Measurements from ENCODE around the gene NFYA. TPM values are rescaled to one million over a fixed set of nuclear protein-coding genes. Genes with fewer than 3 reads are reported as not detected.

The NFYA gene
- total and polyA plus RNA-seq, 7 experiments from 2014 or later: 18.6 to 63.3 (median 35.9) TPM

DNA sequence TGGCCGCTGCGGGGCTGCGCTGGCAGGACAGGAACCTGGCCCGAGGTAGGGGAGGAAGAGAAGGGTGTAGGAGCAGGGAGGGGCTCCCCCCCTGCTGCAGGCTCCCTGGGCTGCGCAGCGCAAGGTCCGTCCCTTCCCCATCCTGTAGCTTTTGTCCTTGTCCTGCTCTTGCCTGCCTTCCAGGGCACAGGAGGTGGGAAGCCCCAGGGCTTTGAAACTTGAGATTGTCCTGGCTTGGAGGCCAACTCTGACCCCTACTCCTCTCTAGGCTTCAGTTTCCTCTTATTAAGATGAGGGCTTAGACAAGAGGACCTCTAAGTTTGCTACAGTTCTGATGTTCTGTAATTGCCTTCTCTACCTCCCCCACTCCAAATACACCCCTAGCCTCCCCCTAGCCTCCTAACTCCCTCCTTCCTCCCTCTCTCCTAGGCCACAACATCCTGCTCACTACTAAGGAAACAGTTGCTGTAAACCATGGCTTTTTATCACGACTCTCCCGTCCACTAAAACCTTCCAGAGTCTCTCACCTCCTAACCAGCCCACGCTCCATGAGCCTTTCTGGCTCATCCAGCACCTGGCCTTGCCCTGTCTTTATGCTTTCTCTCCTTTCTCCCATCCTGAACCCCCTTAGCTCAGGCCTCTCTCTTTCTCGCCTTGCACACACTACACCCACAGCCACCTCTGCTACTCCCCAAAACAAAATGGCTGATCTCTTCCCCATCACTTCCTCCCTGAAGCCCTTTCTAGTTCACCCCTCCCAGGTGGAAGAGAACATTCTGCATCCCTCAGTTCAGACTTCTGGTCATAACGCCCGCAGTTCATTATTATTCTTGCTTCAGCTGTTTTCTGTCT lies 44.0 kb upstream of the NFYA start:
- Histone ChIP-seq H3K27me3 (ENCODE audit: control insufficient read depth in 2 of 2, insufficient read depth in 2 of 2, low read length in 2 of 2) (no peaks in the 10 kb centered on the region), H3K4me3 (ENCODE audit: low read length) (peak overlapping the region; percentile 70), H3K27ac (ENCODE audit: low read depth, low read length) (peak overlapping the region; percentile 53), H3K4me1 (ENCODE audit: control insufficient read depth in 2 of 2, insufficient read depth in 2 of 2, low read length in 2 of 2) (peaks cover 6 to 16% of the 10 kb centered on the region in 2 donors), H3K36me3 (ENCODE audit: control insufficient read depth in 2 of 3, insufficient read depth in 3 of 3, low read length in 3 of 3) (no peaks in the 10 kb centered on the region), H3K9me3 (ENCODE audit: control insufficient read depth in 2 of 3, low read length in 3 of 3) (no peaks in the 10 kb centered on the region)
- DNase-seq (peak in 4 of 9 donors; percentile 5 to 21 (median 9)), ATAC-seq (peak; percentile 41)
- intact Hi-C loops (cut with micrococcal nuclease): loop anchor here (1.0 to 10.0 kb wide), 6 partner anchors 11 to 1684 kb away; partner anchors contain the start of genes NFYA (in 1 of the 2), OARD1 (in 1 of the 2) and UNC5CL (in 1 of the 2)
- Mint-ChIP-seq H3K36me3 (peaks cover 0 to 6% (median 0%) of the 10 kb centered on the region in 5 donors), H3K27me3 (no peaks in the 10 kb centered on the region), H3K9me3 (no peaks in the 10 kb centered on the region), H3K27ac (peak overlapping the region; percentile 71 to 94 (median 79)), H3K4me1 (peaks cover 17 to 25% (median 22%) of the 10 kb centered on the region in 7 donors), H3K4me3 (peak overlapping the region; percentile 86 to 91 (median 88))
- CTCF ChIA-PET: interaction anchor here (0.6 to 3.7 kb wide), 13 partner anchors 9 to 42 kb away, joined by 3 to 29 read pairs (median 4); partner anchors contain the start of gene UNC5CL
- POLR2A ChIA-PET: interaction anchor here (0.6 to 2.2 kb wide), 3 partner anchors 36 to 44 kb away, joined by 3 to 6 read pairs (median 3); partner anchors contain the start of genes NFYA and OARD1

DNA sequence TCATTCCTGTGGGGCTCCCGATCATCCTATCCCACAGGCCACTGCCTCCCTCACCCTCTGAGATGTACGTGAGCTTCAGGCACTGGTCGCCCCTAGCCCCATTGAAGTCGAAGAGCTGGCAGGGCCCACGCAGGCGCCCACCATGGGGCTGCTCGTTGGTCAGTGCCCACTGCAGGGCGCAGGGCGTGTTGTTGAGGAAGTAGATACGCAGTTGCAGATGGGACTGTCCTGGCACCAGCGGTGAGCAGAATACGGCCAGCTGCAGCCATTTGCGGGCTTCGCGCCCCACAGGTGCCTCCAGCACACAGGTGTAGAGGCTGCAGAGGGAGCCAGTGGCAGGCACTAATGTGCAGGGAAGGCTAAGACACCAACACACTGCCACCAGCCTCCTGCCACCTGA lies 39.9 kb upstream of the NFYA start:
- Mint-ChIP-seq H3K27ac (peak overlapping the region in 2 of 9 donors; percentile 14 to 83), H3K4me3 (no peak overlapping the region), H3K4me1 (peaks cover 8 to 15% (median 12%) of the 10 kb centered on the region in 7 donors), H3K9me3 (no peaks in the 10 kb centered on the region), H3K27me3 (no peaks in the 10 kb centered on the region), H3K36me3 (peaks cover 0 to 6% (median 0%) of the 10 kb centered on the region in 5 donors)
- Histone ChIP-seq H3K9me3 (ENCODE audit: control insufficient read depth in 2 of 3, low read length in 3 of 3) (no peaks in the 10 kb centered on the region), H3K27me3 (ENCODE audit: control insufficient read depth in 2 of 2, insufficient read depth in 2 of 2, low read length in 2 of 2) (no peaks in the 10 kb centered on the region), H3K4me1 (ENCODE audit: control insufficient read depth in 2 of 2, insufficient read depth in 2 of 2, low read length in 2 of 2) (peaks cover 2 to 12% of the 10 kb centered on the region in 2 donors), H3K27ac (ENCODE audit: low read depth, low read length) (no peak overlapping the region), H3K36me3 (ENCODE audit: control insufficient read depth in 2 of 3, insufficient read depth in 3 of 3, low read length in 3 of 3) (no peaks in the 10 kb centered on the region), H3K4me3 (ENCODE audit: low read length) (no peak overlapping the region)
- intact Hi-C loops (cut with micrococcal nuclease): loop anchor here in 1 of 2 donors (10.0 kb wide), 1 partner anchor 1668 kb away; no protein-coding TSS in a partner anchor
- ATAC-seq (no peak), DNase-seq (no peak)
- ChIA-PET CTCF (no interaction called here), POLR2A (no interaction called here)

DNA sequence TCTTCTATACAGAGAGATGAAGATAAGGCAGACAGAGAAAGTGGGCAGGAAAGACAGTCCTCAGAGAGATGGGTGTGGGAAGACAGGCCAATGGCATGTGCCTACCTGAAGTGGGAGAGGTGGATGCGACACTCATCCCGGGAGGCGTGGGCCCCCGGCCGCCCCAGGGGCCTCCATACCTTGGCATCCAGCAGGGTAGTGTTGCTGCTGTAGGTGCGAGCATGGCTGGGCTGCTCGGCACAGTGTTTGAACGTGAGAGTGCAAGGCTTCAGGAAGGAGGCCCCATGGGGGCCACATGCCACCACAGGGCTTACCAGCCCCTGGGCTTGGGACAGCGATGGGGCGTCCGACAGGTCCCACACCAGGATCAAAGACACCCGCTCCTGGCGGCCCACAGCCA lies 39.0 kb upstream of the NFYA start:
- no peak for DNase-seq
- intact Hi-C loops (cut with micrococcal nuclease): loop anchor here in 1 of 2 donors (10.0 kb wide), 1 partner anchor 1669 kb away; no protein-coding TSS in a partner anchor
- Histone ChIP-seq H3K9me3 (ENCODE audit: control insufficient read depth in 2 of 3, low read length in 3 of 3) (no peaks in the 10 kb centered on the region), H3K4me1 (ENCODE audit: control insufficient read depth in 2 of 2, insufficient read depth in 2 of 2, low read length in 2 of 2) (peaks cover 0 to 6% of the 10 kb centered on the region in 2 donors), H3K27me3 (ENCODE audit: control insufficient read depth in 2 of 2, insufficient read depth in 2 of 2, low read length in 2 of 2) (no peaks in the 10 kb centered on the region), H3K36me3 (ENCODE audit: control insufficient read depth in 2 of 3, insufficient read depth in 3 of 3, low read length in 3 of 3) (no peaks in the 10 kb centered on the region), H3K4me3 (ENCODE audit: low read length) (no peak overlapping the region), H3K27ac (ENCODE audit: low read depth, low read length) (no peak overlapping the region)
- POLR2A ChIA-PET: no interaction called here
- no peaks in the 10 kb centered on the region for H3K27me3 Mint-ChIP-seq
- CTCF ChIA-PET: interaction anchor here (1.0 kb wide), 1 partner anchor 37 kb away, joined by 3 read pairs; no protein-coding TSS in a partner anchor
- H3K4me3 Mint-ChIP-seq: no peak overlapping the region
- peaks cover 6 to 11% (median 7%) of the 10 kb centered on the region in 7 donors for H3K4me1 Mint-ChIP-seq
- peak overlapping the region in 1 of 9 donors; percentile 6 for H3K27ac Mint-ChIP-seq
- no peak for ATAC-seq
- H3K9me3 Mint-ChIP-seq: no peaks in the 10 kb centered on the region
- H3K36me3 Mint-ChIP-seq: peaks cover 0 to 6% (median 0%) of the 10 kb centered on the region in 5 donors

GRCh38 chr6:41036186-41036585 lies 36.6 kb upstream of the NFYA start:
- H3K27ac Mint-ChIP-seq: peak overlapping the region in 2 of 9 donors; percentile 54 to 69
- DNase-seq: no peak

DNA sequence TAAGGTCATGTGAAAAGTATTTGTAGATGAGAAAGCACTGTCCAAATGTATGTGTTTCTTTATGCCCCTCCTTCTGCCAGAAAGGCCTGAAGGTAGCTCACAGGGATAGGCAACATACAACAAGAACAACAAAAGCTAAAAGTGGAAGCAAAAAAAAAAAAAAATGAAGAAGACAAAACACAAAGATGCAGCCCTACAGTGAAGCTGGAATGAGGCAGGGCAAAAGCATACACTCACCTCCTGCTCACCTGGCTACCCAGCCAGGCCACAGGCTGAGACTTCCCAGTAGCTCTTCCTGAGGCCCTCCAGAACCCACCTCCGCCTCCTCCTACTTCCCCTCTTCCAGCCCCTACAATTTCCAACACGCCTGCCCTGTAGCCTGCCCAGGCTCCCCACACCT lies 36.2 kb upstream of the NFYA start:
- H3K27me3 Mint-ChIP-seq: no peaks in the 10 kb centered on the region
- Histone ChIP-seq H3K4me1 (ENCODE audit: control insufficient read depth in 2 of 2, insufficient read depth in 2 of 2, low read length in 2 of 2) (no peaks in the 10 kb centered on the region), H3K27ac (ENCODE audit: low read depth, low read length) (no peak overlapping the region), H3K4me3 (ENCODE audit: low read length) (no peak overlapping the region), H3K9me3 (ENCODE audit: control insufficient read depth in 2 of 3, low read length in 3 of 3) (no peaks in the 10 kb centered on the region), H3K36me3 (ENCODE audit: control insufficient read depth in 2 of 3, insufficient read depth in 3 of 3, low read length in 3 of 3) (no peaks in the 10 kb centered on the region), H3K27me3 (ENCODE audit: control insufficient read depth in 2 of 2, insufficient read depth in 2 of 2, low read length in 2 of 2) (no peaks in the 10 kb centered on the region)
- peaks cover 0 to 6% (median 0%) of the 10 kb centered on the region in 5 donors for H3K36me3 Mint-ChIP-seq
- DNase-seq: no peak
- peak overlapping the region in 6 of 9 donors; percentile 32 to 69 (median 46) for H3K27ac Mint-ChIP-seq
- ATAC-seq: no peak
- H3K9me3 Mint-ChIP-seq: no peaks in the 10 kb centered on the region
- intact Hi-C loops (cut with micrococcal nuclease): loop anchor here in 1 of 2 donors (10.0 kb wide), 1 partner anchor 1672 kb away; no protein-coding TSS in a partner anchor
- CTCF ChIA-PET: interaction anchor here (0.7 to 1.1 kb wide), 3 partner anchors 16 to 34 kb away, joined by 3 to 4 read pairs (median 3); no protein-coding TSS in a partner anchor
- no peak overlapping the region for H3K4me3 Mint-ChIP-seq
- POLR2A ChIA-PET: no interaction called here
- H3K4me1 Mint-ChIP-seq: peaks cover 0 to 18% (median 0%) of the 10 kb centered on the region in 7 donors

More at GRCh38 chr6:41036186-41036585, 36.6 kb upstream of the NFYA start:
- no peaks in the 10 kb centered on the region for H3K9me3 Mint-ChIP-seq
- Histone ChIP-seq H3K4me3 (ENCODE audit: low read length) (no peak overlapping the region), H3K4me1 (ENCODE audit: control insufficient read depth in 2 of 2, insufficient read depth in 2 of 2, low read length in 2 of 2) (no peaks in the 10 kb centered on the region), H3K27me3 (ENCODE audit: control insufficient read depth in 2 of 2, insufficient read depth in 2 of 2, low read length in 2 of 2) (no peaks in the 10 kb centered on the region), H3K36me3 (ENCODE audit: control insufficient read depth in 2 of 3, insufficient read depth in 3 of 3, low read length in 3 of 3) (no peaks in the 10 kb centered on the region), H3K9me3 (ENCODE audit: control insufficient read depth in 2 of 3, low read length in 3 of 3) (no peaks in the 10 kb centered on the region), H3K27ac (ENCODE audit: low read depth, low read length) (no peak overlapping the region)
- peaks cover 0 to 18% (median 0%) of the 10 kb centered on the region in 7 donors for H3K4me1 Mint-ChIP-seq
- no peak for ATAC-seq
- peaks cover 0 to 6% (median 0%) of the 10 kb centered on the region in 5 donors for H3K36me3 Mint-ChIP-seq
- ChIA-PET CTCF (interaction anchor here (0.7 to 1.1 kb wide), 4 partner anchors 10 to 35 kb away, joined by 3 read pairs; no protein-coding TSS in a partner anchor), POLR2A (no interaction called here)
- no peak overlapping the region for H3K4me3 Mint-ChIP-seq
- H3K27me3 Mint-ChIP-seq: no peaks in the 10 kb centered on the region
- intact Hi-C loops (cut with micrococcal nuclease): loop anchor here in 1 of 2 donors (10.0 kb wide), 1 partner anchor 1671 kb away; no protein-coding TSS in a partner anchor

DNA sequence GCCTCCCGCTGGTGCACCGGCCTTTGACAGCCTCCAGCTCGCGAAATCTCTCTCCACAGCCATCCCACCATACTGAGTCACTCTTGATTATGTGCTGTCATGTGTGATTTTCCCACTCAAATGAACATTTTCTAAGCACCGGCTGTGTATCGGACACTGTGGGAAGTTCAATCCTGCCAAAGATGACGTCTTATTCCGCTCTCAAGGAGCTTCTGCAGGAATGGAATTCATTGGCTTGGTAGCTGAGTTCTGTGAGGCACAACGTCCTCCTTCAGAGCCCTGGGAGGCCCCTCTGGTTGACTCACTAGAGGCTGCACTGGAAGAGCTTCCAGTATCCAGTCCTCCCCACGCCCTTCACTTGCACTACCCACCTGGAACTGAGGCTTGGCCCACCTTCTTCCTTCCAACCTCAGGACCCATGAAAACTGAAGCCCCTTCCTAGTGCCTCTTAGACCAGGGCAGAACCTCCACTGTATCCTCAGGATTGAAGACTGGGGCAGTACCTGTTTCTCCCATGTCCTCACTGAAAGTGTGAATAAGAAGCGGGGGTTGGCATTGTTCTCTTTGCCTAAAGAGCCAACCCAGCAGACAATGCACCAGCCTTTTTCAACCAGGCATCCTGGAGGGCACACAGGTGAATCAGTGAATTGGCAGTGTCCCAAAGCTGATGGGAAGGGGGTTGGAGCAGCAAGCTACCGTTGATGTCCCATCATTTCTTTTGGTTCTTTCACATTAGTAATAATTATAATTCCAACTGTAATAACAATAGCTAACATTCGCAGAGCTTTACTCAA lies 35.5 kb upstream of the NFYA start:
- peaks cover 0 to 11% (median 0%) of the 10 kb centered on the region in 5 donors for H3K36me3 Mint-ChIP-seq
- H3K27ac Mint-ChIP-seq: peak overlapping the region in 6 of 9 donors; percentile 32 to 69 (median 42)

More for the DNA sequence above, 35.5 kb upstream of the NFYA start:
- intact Hi-C loops (cut with micrococcal nuclease): loop anchor here in 1 of 2 donors (10.0 kb wide), 1 partner anchor 1673 kb away; no protein-coding TSS in a partner anchor
- ChIA-PET POLR2A (interaction anchor here (0.6 kb wide), 1 partner anchor 34 kb away, joined by 3 read pairs; no protein-coding TSS in a partner anchor), CTCF (interaction anchor here (0.7 to 3.9 kb wide), 2 partner anchors 9 to 32 kb away, joined by 4 to 29 read pairs; no protein-coding TSS in a partner anchor)
- no peaks in the 10 kb centered on the region for H3K9me3 Mint-ChIP-seq
- H3K9me3 ChIP-seq (ENCODE audit: control insufficient read depth in 2 of 3, low read length in 3 of 3): no peaks in the 10 kb centered on the region
- H3K27me3 ChIP-seq (ENCODE audit: control insufficient read depth in 2 of 2, insufficient read depth in 2 of 2, low read length in 2 of 2): no peaks in the 10 kb centered on the region
- H3K36me3 ChIP-seq (ENCODE audit: control insufficient read depth in 2 of 3, insufficient read depth in 3 of 3, low read length in 3 of 3): no peaks in the 10 kb centered on the region
- H3K4me3 ChIP-seq (ENCODE audit: low read length): no peak overlapping the region
- H3K4me1 Mint-ChIP-seq: peaks cover 0 to 18% (median 0%) of the 10 kb centered on the region in 7 donors
- no peaks in the 10 kb centered on the region for H3K27me3 Mint-ChIP-seq
- DNase-seq: no peak
- ATAC-seq: no peak
- H3K4me3 Mint-ChIP-seq: no peak overlapping the region
- H3K4me1 ChIP-seq (ENCODE audit: control insufficient read depth in 2 of 2, insufficient read depth in 2 of 2, low read length in 2 of 2): no peaks in the 10 kb centered on the region
- no peak overlapping the region for H3K27ac ChIP-seq (ENCODE audit: low read depth, low read length)

Data from naive thymus-derived CD4-positive, alpha-beta T cell (primary cell).